Neuronal stem cell (in vitro differentiated cells): ENCODE data around the gene LRP1B.

Source experiments
- DNase-seq: peaks from one replicate; pipeline ENCODE4 v3.0.0-alpha.2; 2013; ENCODE audit warnings: low spot score
- H2AFZ ChIP-seq: one replicate; pipeline ENCODE4 v1.6.1; 2013; ENCODE audit warnings: mild to moderate bottlenecking, low read length, inconsistent platforms
- H2AK5ac ChIP-seq: 2 replicates; pipeline ENCODE4 v1.6.1; 2013; ENCODE audit warnings: low read depth, mild to moderate bottlenecking, inconsistent platforms, low read length, moderate library complexity, mixed read lengths
- H2BK120ac ChIP-seq: 2 replicates; pipeline ENCODE4 v1.6.1; 2013; ENCODE audit warnings: low read depth, mild to moderate bottlenecking, inconsistent platforms, low read length, moderate library complexity, mixed read lengths
- H2BK12ac ChIP-seq: one replicate; pipeline ENCODE4 v1.6.1; 2013; ENCODE audit warnings: low read length, inconsistent platforms
- H2BK15ac ChIP-seq: 2 replicates; pipeline ENCODE4 v1.6.1; 2013; ENCODE audit warnings: mild to moderate bottlenecking, low read length, inconsistent platforms, mixed read lengths
- H2BK5ac ChIP-seq: one replicate; pipeline ENCODE4 v1.6.1; 2013; ENCODE audit warnings: inconsistent platforms, mild to moderate bottlenecking, low read length, moderate library complexity
- H3K14ac ChIP-seq: one replicate; pipeline ENCODE4 v1.6.1; 2013; ENCODE audit warnings: low read length, inconsistent platforms
- H3K18ac ChIP-seq: 2 replicates; pipeline ENCODE4 v1.6.1; 2013; ENCODE audit warnings: low read length, inconsistent platforms
- H3K23ac ChIP-seq: 2 replicates; pipeline ENCODE4 v1.6.1; 2013; ENCODE audit warnings: low read depth, mild to moderate bottlenecking, mixed read lengths, low read length, inconsistent platforms; ENCODE audit not compliant: poor library complexity
- H3K27ac ChIP-seq: replicated peaks from 3 replicates; pipeline ENCODE4 v1.5.1; 2013; ENCODE audit warnings: low read length, inconsistent platforms
- H3K27me3 ChIP-seq, 3 experiments: 2 replicates each; pipeline ENCODE4 v1.6.1; 2013; ENCODE audit warnings: low read length in 3 of 3, mild to moderate bottlenecking in 2 of 3, inconsistent platforms in 1 of 3, low read depth in 1 of 3, mixed read lengths in 1 of 3, moderate library complexity in 1 of 3; ENCODE audit not compliant: control insufficient read depth in 3 of 3, insufficient read depth in 3 of 3
- H3K36me3 ChIP-seq, 2 donors: replicated peaks in 1 of 2; 2 replicates each; pipeline ENCODE4 v1.6.1; 2013; ENCODE audit warnings: low read length in 2 of 2; ENCODE audit not compliant: control insufficient read depth in 2 of 2, insufficient read depth in 2 of 2
- H3K4ac ChIP-seq: 2 replicates; pipeline ENCODE4 v1.6.1; 2013; ENCODE audit warnings: inconsistent platforms, mild to moderate bottlenecking, low read length, moderate library complexity
- H3K4me1 ChIP-seq, 2 donors: 1 replicate in 1 of 2; 2 replicates in 1 of 2; pipeline ENCODE4 v1.6.1; 2013; ENCODE audit warnings: low read length in 2 of 2, low read depth in 1 of 2; ENCODE audit not compliant: control insufficient read depth in 2 of 2, insufficient read depth in 1 of 2
- H3K4me2 ChIP-seq: one replicate; pipeline ENCODE4 v1.6.1; 2013; ENCODE audit warnings: mild to moderate bottlenecking, low read length, inconsistent platforms; ENCODE audit not compliant: insufficient read depth, poor library complexity, severe bottlenecking
- H3K4me3 ChIP-seq, 2 donors: 2 replicates each; pipeline ENCODE4 v1.5.1; 2013; ENCODE audit warnings: low read length in 2 of 2, mild to moderate bottlenecking in 2 of 2, inconsistent platforms in 1 of 2, moderate library complexity in 1 of 2
- H3K79me1 ChIP-seq: one replicate; pipeline ENCODE4 v1.6.1; 2013; ENCODE audit warnings: low read depth, mild to moderate bottlenecking, inconsistent platforms, low read length, moderate library complexity
- H3K9ac ChIP-seq: one replicate; pipeline ENCODE4 v1.6.1; 2013; ENCODE audit warnings: mild to moderate bottlenecking, low read depth, low read length, inconsistent platforms; ENCODE audit not compliant: poor library complexity
- H3K9me3 ChIP-seq, 2 donors: replicated peaks in 1 of 2; 2 replicates each; pipeline versions ENCODE3 to v1.6.1; 2013; ENCODE audit warnings: low read length in 2 of 2, mild to moderate bottlenecking in 2 of 2, inconsistent platforms in 1 of 2, low read depth in 1 of 2, mixed read lengths in 1 of 2, moderate library complexity in 1 of 2; ENCODE audit not compliant: control insufficient read depth in 2 of 2, insufficient read depth in 1 of 2
- H4K8ac ChIP-seq: one replicate; pipeline ENCODE4 v1.6.1; 2013; ENCODE audit warnings: low read depth, mild to moderate bottlenecking, inconsistent platforms, low read length, moderate library complexity
- H4K91ac ChIP-seq: one replicate; pipeline ENCODE4 v1.6.1; 2013; ENCODE audit warnings: low read length, low read depth, mild to moderate bottlenecking, inconsistent platforms; ENCODE audit not compliant: poor library complexity
- WGBS, 2 donors: extraction: QIAGEN DNeasy Blood & Tissue Kit; methylation state at CpG; one replicate each; pipeline ENCODE4 v1.1.7; 2013; ENCODE audit warnings: missing lambda C conversion rate in 2 of 2, mixed read lengths in 1 of 2; ENCODE audit not compliant: insufficient read length in 2 of 2, insufficient replicate concordance in 1 of 2; ENCODE audit errors: extremely low coverage in 2 of 2; 5-methylcytosine and 5-hydroxymethylcytosine counted together

Gene LRP1B

DNA sequence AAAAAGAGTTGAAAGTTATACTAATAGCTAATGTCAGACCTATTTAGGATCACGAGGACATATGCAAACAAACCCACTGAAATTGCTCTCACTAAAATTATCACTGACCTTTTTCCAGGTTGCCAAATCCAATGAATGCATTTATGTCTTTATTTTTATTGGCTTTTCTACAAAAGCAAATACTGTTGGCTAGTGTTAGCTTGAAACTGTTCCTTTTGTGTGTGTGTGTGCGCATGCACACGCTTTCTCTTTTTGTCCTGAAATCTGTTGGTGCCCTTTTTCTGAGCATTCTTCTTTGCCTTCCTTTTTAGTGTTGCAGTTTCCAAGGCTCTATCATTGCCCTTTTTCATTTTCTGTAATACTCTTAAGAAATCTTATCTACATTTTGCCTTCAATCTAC, 1269.2 kb downstream of the LRP1B start:
- no peak overlapping the region for H3K9ac ChIP-seq
- H3K14ac ChIP-seq = no peak overlapping the region
- no peaks in the 10 kb centered on the region for H3K79me1 ChIP-seq
- H2AK5ac ChIP-seq = no peak overlapping the region
- no peak overlapping the region for H2BK5ac ChIP-seq
- H2AFZ ChIP-seq = no peak overlapping the region
- no peak overlapping the region for H3K4ac ChIP-seq
- no peak overlapping the region for H3K27ac ChIP-seq
- H3K36me3 ChIP-seq = no peaks in the 10 kb centered on the region
- WGBS, 2 donors = no CpG with 5 or more reads among the region's 3 CpGs
- H2BK120ac ChIP-seq = no peak overlapping the region
- H3K9me3 ChIP-seq = no peaks in the 10 kb centered on the region
- H3K4me3 ChIP-seq = no peak overlapping the region
- no peak overlapping the region for H3K23ac ChIP-seq
- no peak overlapping the region for H2BK15ac ChIP-seq
- no peak overlapping the region for H3K4me2 ChIP-seq
- H2BK12ac ChIP-seq = no peak overlapping the region
- no peak overlapping the region for H4K91ac ChIP-seq
- H3K18ac ChIP-seq = no peak overlapping the region
- no peak for DNase-seq
- no peaks in the 10 kb centered on the region for H3K27me3 ChIP-seq
- H4K8ac ChIP-seq = no peak overlapping the region
- H3K4me1 ChIP-seq = no peaks in the 10 kb centered on the region

DNA sequence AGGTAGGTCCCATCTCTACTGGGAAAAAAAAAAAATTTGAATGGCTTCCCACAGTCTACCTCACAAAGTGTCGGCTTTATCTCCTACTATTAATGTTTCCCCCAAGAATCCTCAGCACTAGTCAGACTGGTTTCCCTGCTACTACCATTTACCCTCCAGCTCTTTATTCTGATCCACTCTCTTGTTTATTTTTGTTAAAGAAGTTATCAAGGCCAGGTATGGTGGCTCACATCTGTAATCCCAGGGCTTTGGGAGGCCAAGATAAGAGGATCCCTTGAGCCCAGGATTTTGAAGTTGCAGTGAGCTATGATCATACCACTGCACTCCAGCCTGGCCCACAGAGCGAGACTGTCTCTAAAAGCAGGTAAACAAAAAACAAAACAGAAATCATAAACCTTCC, 1275.3 kb downstream of the LRP1B start:
- Histone ChIP-seq H3K14ac (no peak overlapping the region), H4K91ac (no peak overlapping the region), H3K18ac (no peak overlapping the region), H3K4me1 (no peaks in the 10 kb centered on the region), H2BK15ac (no peak overlapping the region), H3K27me3 (no peaks in the 10 kb centered on the region), H4K8ac (no peak overlapping the region), H3K4me3 (no peak overlapping the region), H3K4me2 (no peak overlapping the region), H2BK12ac (no peak overlapping the region), H2AK5ac (no peak overlapping the region), H3K4ac (no peak overlapping the region), H2BK120ac (no peak overlapping the region), H2AFZ (no peak overlapping the region), H3K79me1 (no peaks in the 10 kb centered on the region), H2BK5ac (no peak overlapping the region), H3K27ac (no peak overlapping the region), H3K9me3 (no peaks in the 10 kb centered on the region), H3K9ac (no peak overlapping the region), H3K23ac (no peak overlapping the region), H3K36me3 (no peaks in the 10 kb centered on the region)
- no CpG with 5 or more reads among the region's 2 CpGs for WGBS, 2 donors
- no peak for DNase-seq

- no peak overlapping the region for H4K8ac ChIP-seq
- no peak overlapping the region for H2AFZ ChIP-seq
- no peak overlapping the region for H3K23ac ChIP-seq
- H2AK5ac ChIP-seq = no peak overlapping the region
- H3K4me2 ChIP-seq = no peak overlapping the region
- H2BK15ac ChIP-seq = no peak overlapping the region
- H3K18ac ChIP-seq = no peak overlapping the region
- H3K4ac ChIP-seq = no peak overlapping the region
- no peak overlapping the region for H3K14ac ChIP-seq
- no peak for DNase-seq
- no peak overlapping the region for H2BK12ac ChIP-seq
- H4K91ac ChIP-seq = no peak overlapping the region
- WGBS, 2 donors = no CpG with 5 or more reads among the region's 4 CpGs
- H3K27me3 ChIP-seq = no peaks in the 10 kb centered on the region
- no peak overlapping the region for H2BK5ac ChIP-seq
- H3K9me3 ChIP-seq = no peaks in the 10 kb centered on the region
- peaks cover 0 to 4% of the 10 kb centered on the region in 2 donors for H3K4me1 ChIP-seq
- H3K79me1 ChIP-seq = no peaks in the 10 kb centered on the region
- H2BK120ac ChIP-seq = no peak overlapping the region
- no peak overlapping the region for H3K27ac ChIP-seq
- H3K4me3 ChIP-seq = no peak overlapping the region
- H3K36me3 ChIP-seq = no peaks in the 10 kb centered on the region
- H3K9ac ChIP-seq = no peak overlapping the region
Observed at GRCh38 chr2:140851258-140851981, 1279.4 kb downstream of the LRP1B start.

DNA sequence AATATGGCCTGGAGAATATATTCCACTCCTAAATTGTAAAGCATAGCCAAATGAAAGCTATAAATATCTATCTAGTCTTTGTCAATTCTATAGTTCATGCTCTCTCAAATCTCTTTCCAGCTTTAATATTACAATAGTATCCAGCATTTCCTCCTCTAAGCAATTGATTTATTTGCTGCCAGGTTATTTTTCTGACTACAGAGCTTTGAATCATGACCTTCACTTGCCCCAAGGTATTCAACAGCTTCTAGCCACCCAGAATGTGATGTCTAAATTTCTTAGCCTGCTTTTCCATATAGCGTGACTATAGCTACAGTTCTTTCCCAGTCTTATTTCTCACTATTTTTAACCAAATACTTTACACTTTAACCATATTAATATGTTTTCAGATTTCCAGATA, 1287.6 kb downstream of the LRP1B start:
- Histone ChIP-seq H3K4me1 (peaks cover 0 to 4% of the 10 kb centered on the region in 2 donors), H3K9me3 (no peaks in the 10 kb centered on the region), H2BK120ac (no peak overlapping the region), H2AFZ (no peak overlapping the region), H3K79me1 (no peaks in the 10 kb centered on the region), H3K36me3 (no peaks in the 10 kb centered on the region), H3K18ac (no peak overlapping the region), H2BK12ac (no peak overlapping the region), H3K4me2 (no peak overlapping the region), H3K4ac (no peak overlapping the region), H4K91ac (no peak overlapping the region), H2BK5ac (no peak overlapping the region), H3K27me3 (no peaks in the 10 kb centered on the region), H3K9ac (no peak overlapping the region), H3K4me3 (no peak overlapping the region), H3K14ac (no peak overlapping the region), H4K8ac (no peak overlapping the region), H3K23ac (no peak overlapping the region), H2BK15ac (no peak overlapping the region), H2AK5ac (no peak overlapping the region), H3K27ac (no peak overlapping the region)
- DNase-seq = no peak
- WGBS, 2 donors = 100% methylated on average over 1 of the region's 1 CpG; no CpG with 5 or more reads in 1 of the 2 donors
